GM12875 (cell line): Measurements from ENCODE around the gene COG4.
"Not testable (repeated sequence)": the region's sequence is repeated elsewhere in the genome, so short reads cannot be mapped to it uniquely, and the experiment has no call there.

Experiments used
- H3K4me3 ChIP-seq: one replicate; pipeline ENCODE4 v1.5.1; 2011; ENCODE audit warnings: low read depth, low read length, control low read depth
- CTCF ChIP-seq: IDR thresholded peaks from 2 replicates; pipeline ENCODE4 v1.5.1; 2011; ENCODE audit warnings: low read depth, mild to moderate bottlenecking, control low read depth, inconsistent platforms, low read length, moderate library complexity, borderline replicate concordance; ENCODE audit not compliant: insufficient read depth

The COG4 gene

DNA sequence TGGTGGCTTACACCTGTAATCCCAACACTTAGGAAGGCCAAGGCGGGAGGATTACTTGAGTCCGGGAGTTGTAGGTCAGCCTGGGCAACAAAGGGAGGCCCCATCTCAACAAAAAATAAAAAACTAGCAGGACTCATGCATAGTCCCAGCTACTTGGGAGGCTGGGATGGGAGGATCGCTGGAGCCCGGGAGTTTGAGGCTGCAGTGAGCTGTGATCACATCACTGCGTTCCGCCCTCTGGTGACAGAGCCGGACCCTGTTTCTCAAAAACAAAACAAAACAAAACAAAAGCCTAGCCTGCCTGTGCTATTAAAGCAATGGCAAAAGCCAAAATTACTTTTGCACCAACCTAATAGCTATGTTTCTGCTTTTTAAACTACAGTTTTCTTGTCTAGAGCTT, 67.4 kb downstream of the COG4 start:
- TF ChIP-seq CTCF, result no peak
- H3K4me3 ChIP-seq, result no peak overlapping the region

DNA sequence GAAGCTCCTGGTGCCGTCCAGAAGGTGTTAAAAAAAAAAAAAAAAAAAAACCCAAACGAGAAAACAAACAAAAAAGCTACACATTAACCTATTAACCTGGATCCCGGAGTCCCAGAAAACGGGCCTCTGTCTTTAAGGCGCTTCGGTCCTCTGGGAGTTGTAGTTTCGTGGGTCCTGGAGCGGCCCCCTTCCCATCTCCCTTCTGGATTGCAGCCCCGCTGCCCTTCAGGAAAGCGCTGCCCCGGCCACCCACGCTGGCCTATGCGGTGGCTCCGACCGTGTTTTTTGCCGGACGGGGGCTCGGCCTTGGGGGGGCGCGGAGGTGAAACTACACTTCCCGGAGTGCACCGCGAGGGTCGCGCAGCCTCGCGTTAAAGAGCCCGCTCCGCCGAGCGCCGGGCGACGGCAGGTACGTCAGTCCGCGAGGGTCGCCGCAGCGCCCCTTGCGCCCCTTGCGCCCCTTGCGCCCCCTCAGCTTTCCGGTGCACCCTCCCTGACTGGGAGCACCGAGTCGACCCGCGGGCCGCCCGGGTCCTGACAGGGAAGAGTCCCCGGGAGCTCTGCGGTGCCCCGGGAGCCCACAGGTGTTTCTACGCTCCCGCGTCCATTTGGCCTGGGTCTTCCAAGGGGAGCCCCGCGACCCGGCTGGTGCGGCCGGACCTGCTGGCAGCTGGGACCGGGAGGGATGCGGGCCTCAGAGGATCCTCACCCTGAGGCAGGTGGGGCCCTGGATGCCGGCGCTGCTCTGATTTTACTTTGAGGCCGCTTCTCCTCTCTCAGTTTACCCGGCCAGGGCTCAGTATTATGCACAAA, 68.9 kb downstream of the COG4 start, which contains the start of gene FCSK:
FCSK (plus strand) TSS at position 374 of the 813 bp plus-strand sequence. CDS start 8,596 bp downstream, outside the sequence.
- peak; percentile 27 for TF ChIP-seq CTCF
- H3K4me3 ChIP-seq, result peak within 1 kb of the TSS; percentile 89

GRCh38 chr16:70453892-70454221, 69.5 kb downstream of the COG4 start:
- H3K4me3 ChIP-seq, result peak overlapping the region; percentile 89
- TF ChIP-seq CTCF, result no peak

DNA sequence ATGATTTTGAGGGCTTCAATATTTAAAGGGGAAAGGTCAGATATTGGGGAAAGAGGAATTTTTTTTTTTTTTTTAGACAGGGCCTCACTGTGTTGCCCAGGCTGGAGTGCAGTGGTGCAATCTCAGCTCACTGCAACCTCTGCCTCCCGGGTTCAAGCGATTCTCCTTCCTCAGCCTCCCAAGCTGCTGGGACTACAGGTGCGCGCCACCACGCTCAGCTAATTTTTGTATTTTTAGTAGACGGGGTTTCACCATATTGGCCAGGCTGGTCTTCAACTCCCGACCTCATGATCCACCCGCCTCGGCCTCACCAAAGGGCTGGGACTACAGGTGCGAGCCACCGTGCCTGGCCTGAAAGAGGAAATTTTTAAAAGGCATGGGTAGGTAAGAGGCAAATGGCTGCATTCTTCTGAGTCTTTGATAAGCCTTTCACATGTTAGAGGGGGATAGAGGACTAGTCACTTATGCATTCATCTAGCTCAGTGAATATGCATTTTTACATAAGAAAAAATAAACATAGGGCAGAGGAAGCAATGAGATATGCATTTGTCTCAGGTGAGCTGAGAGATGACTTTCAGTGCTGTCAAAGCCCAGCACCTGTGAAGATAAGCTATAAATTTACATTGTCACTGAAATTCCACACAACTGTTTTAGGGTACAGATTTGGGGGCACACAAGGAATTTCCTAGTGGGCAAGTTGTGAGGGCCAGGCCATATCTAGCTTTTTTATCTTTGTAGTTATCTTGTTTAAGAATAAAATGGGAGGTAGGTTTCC, 70.0 kb downstream of the COG4 start:
- TF ChIP-seq CTCF, result no peak
- peak overlapping the region; percentile 89 for H3K4me3 ChIP-seq

DNA sequence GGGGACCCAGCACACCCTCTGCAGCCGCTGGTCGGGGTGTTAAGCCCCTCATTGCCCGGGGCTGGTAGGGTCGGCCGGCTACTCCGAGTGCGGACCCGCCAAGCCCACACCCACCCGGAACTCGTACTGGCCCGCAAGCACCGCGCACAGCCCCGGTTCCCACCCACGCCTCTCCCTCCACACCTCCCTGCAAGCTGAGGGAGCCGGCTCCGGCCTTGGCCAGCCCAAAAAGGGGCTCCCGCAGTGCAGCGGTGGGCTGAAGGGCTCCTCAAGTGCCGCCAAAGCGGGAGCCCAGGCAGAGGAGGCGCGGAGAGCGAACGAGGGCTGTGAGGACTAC, 72.4 kb downstream of the COG4 start:
- not testable (repeated sequence) for H3K4me3 ChIP-seq

DNA sequence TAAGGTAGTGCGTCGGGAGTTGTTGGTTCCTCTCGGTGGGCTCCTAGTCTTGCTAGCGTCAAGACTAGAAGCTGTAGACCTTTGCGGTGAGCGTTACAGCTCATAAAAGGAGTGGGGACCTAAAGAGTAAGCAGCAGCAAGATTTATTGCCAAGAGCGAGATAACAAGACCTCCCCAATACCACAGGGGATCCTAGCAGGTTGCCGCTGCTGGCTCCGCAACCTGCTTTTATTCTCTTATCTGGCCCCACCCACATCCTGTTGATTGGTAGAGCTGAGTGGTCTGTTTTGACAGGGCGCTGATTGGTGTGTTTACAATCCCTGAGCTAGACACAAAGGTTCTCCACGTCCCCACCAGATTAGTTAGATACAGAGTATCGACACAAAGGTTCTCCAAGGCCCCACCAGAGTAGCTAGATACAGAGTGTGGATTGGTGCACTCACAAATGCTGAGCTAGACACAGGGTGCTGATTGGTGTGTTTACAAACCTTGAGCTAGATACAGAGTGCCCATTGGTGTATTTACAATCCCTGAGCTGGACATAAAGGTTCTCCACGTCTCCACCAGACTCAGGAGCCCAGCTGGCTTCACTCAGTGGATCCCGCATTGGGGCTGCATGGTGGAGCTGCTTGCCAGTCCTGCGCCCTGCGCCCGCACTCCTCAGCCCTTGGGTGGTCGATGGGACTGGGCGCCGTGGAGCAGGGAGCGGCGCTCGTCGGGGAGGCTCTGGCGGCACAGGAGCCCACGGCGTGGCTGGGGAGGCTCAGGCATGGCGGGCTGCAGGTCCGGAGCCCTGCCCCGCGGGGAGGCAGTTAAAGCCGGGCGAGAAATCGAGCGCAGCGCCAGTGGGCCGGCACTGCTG, 73.0 kb downstream of the COG4 start:
- not testable (repeated sequence) for H3K4me3 ChIP-seq

- TF ChIP-seq CTCF, result no peak
These were observed 75.3 kb downstream of the COG4 start for GRCh38 chr16:70448075-70448474.

More at GRCh38 chr16:70448075-70448474, 75.3 kb downstream of the COG4 start:
- no peak overlapping the region for H3K4me3 ChIP-seq
